Peyer's patch (tissue), 4 donors: Measurements from ENCODE around the gene CDC42BPA.

Experiments
- CTCF ChIP-seq, 6 experiments: fragments of 450-650 bp in 4 of 6; fragments of 200-600 bp in 2 of 6; sonication (generic) in 1 of 6; IDR thresholded peaks; one replicate each; pipeline ENCODE4 v1.5.1; 2017 to 2019; ENCODE audit warnings: antibody characterized with exemption in 6 of 6, mild to moderate bottlenecking in 3 of 6, moderate library complexity in 1 of 6
- POLR2A ChIP-seq, 2 donors: fragments of 450-650 bp; IDR thresholded peaks; one replicate each; pipeline ENCODE4 v1.5.1; 2017; ENCODE audit warnings: antibody characterized with exemption in 2 of 2, mild to moderate bottlenecking in 2 of 2, moderate library complexity in 2 of 2

GRCh38 chr1:227136210-227136820, 182.0 kb downstream of the CDC42BPA start:
- TF ChIP-seq CTCF (IDR thresholded peaks at IDR 0.05) (no peak), POLR2A (IDR thresholded peaks at IDR 0.05) (no peak)
